ENCODE data around the gene XRCC2.

GRCh38 chr7:152666078-152666477 is 9.9 kb downstream of the XRCC2 start:
- no peak for TF ChIP-seq CTCF (IDR thresholded peaks at IDR 0.05; ENCODE audit: insufficient read depth, low read length)
- TF ChIP-seq POLR2AphosphoS5 (IDR thresholded peaks at IDR 0.05; ENCODE audit: low read depth), result no peak

Data from HL-60 (cell line).